ENCODE measurements around the gene GARRE1. TPM values are rescaled to one million over a fixed set of nuclear protein-coding genes. Genes with fewer than 3 reads are reported as not detected.

Gene GARRE1
- total RNA-seq, 1 donor from 2014 or later, result 6.1 TPM

DNA sequence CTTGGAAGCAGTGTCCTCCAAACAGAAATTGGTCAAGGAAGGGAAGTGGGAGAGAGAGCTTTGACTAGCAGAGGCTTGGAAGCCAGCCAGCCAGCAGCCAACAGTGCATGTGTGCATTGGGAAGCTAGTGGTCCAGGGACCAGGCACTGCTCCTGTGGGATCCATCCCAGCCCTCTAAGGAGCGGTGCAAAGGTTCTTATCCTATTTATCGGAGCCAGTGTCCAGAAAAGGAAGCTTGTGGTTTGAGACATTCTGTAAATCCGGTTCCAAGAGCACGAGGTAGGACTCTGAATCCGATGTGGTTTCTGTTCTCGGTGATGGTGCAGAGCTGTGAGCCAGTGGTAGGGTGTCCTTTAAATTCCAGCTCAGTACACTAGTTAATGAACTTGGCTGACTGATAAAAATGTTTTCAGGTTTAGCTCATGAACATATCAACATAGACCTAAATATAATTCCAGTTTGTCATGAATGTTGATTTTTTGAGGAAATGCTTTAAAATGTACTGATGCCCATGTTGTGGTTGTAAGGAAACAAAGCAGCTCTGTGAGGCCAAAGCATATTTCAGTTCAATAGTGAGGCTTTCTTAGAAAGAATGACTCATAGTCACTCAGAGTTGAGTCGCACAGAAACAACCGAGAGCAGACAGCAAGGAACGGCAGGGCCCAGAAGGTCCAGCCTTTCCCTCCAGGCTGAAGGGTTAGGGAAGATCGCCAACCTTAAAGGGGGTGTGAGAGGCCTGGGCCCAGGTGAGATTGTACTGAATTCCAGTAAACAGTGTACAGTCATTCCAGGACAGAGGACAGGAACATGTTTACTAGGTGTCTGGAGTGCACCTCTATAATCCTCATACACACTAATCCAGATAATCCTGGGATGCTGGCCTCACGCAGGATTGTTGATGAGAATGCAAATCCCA, 21.5 kb upstream of the GARRE1 start:
- Histone ChIP-seq H3K27me3 (ENCODE audit: control insufficient read depth, insufficient read depth, low read length) (no peaks in the 10 kb centered on the region), H3K4me3 (ENCODE audit: low read depth, low read length) (no peak overlapping the region), H3K36me3 (ENCODE audit: control insufficient read depth, insufficient read depth, low read length) (peaks cover 6% of the 10 kb centered on the region)
- TF ChIP-seq, protein P1, sequence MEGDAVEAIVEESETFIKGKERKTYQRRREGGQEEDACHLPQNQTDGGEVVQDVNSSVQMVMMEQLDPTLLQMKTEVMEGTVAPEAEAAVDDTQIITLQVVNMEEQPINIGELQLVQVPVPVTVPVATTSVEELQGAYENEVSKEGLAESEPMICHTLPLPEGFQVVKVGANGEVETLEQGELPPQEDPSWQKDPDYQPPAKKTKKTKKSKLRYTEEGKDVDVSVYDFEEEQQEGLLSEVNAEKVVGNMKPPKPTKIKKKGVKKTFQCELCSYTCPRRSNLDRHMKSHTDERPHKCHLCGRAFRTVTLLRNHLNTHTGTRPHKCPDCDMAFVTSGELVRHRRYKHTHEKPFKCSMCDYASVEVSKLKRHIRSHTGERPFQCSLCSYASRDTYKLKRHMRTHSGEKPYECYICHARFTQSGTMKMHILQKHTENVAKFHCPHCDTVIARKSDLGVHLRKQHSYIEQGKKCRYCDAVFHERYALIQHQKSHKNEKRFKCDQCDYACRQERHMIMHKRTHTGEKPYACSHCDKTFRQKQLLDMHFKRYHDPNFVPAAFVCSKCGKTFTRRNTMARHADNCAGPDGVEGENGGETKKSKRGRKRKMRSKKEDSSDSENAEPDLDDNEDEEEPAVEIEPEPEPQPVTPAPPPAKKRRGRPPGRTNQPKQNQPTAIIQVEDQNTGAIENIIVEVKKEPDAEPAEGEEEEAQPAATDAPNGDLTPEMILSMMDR (IDR thresholded peaks at IDR 0.05; ENCODE audit: insufficient read depth, low read length, severe bottlenecking), result no peak
- DNase-seq (ENCODE audit: low read depth) (peak; percentile 85), FAIRE-seq (no peak)

DNA sequence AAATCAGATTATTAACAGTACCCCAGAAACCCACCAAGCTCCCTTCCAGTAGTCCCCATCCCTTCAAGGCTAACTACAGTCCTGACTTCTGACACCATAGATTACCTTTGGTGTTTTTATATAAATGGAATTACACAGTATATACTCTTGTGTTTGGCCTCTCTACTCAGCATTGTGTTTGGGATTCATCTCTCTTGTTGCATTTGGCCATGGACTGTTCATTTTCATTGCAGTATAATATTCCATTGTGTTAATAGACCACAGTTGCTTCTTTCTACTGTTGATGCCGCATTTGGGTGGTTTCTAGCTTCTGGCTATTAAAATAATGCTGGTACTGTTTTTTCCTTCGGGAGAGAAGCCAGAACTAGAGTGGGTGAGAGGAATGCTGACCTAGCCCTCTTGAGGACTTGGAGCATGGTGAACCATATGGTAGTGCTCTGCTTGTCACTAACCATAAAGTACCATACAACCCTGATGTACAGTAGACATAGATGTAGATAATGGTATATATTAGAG, 18.9 kb upstream of the GARRE1 start:
- DNase-seq (ENCODE audit: low read depth) (no peak), FAIRE-seq (no peak)
- Histone ChIP-seq H3K4me3 (ENCODE audit: low read depth, low read length) (no peak overlapping the region), H3K36me3 (ENCODE audit: control insufficient read depth, insufficient read depth, low read length) (no peaks in the 10 kb centered on the region), H3K27me3 (ENCODE audit: control insufficient read depth, insufficient read depth, low read length) (no peaks in the 10 kb centered on the region)
- TF ChIP-seq, protein P1 (IDR thresholded peaks at IDR 0.05; ENCODE audit: insufficient read depth, low read length, severe bottlenecking), result no peak

DNA sequence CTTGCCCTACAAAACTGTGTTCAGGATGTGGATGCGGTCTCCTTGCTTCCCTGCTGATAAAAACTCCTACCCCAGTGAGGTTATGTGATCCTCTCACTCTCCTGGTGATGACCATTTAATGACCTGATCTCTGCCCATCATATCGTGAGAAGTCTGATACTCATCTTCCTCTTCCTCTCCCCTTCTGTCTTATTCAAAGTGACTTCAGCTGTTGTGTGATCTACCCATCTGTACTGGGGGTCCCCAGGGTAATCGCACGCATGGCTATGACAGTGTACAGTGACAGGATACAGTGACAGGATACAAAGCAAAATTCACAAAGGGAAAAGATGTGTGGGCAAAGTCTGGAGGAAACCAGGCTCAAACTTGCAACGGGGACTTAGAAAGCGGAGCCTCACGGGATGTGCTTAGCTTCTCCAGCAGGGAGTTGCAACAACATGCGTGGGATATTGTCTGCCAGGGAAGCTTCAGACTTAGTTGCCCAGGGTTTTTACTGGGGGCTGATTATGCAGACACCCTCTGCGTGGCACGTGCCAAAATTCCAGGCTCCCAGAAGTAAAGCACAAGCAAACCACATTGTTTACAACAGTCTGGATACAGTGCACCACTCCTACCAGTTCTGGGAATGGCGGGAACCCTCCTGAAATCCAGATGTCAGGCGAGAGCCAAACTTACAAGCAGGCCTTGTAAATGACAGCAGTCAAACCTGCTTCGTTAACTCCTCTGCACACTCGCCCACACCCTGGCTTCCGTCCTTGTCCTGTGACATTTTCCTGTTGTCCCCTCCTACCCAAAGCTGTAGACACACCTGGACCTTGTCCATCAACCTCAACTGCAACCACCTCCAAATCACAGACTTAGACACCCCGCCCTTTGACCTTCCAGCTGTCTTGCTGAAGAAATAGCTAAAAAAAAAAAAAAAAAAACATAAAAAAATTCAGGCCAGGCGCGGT, 18.0 kb upstream of the GARRE1 start:
- FAIRE-seq (no peak), DNase-seq (ENCODE audit: low read depth) (no peak)
- H3K27me3 ChIP-seq (ENCODE audit: control insufficient read depth, insufficient read depth, low read length), result no peaks in the 10 kb centered on the region
- H3K4me3 ChIP-seq (ENCODE audit: low read depth, low read length), result no peak overlapping the region
- TF ChIP-seq, protein P1 (IDR thresholded peaks at IDR 0.05; ENCODE audit: insufficient read depth, low read length, severe bottlenecking), result no peak
- H3K36me3 ChIP-seq (ENCODE audit: control insufficient read depth, insufficient read depth, low read length), result no peaks in the 10 kb centered on the region

DNA sequence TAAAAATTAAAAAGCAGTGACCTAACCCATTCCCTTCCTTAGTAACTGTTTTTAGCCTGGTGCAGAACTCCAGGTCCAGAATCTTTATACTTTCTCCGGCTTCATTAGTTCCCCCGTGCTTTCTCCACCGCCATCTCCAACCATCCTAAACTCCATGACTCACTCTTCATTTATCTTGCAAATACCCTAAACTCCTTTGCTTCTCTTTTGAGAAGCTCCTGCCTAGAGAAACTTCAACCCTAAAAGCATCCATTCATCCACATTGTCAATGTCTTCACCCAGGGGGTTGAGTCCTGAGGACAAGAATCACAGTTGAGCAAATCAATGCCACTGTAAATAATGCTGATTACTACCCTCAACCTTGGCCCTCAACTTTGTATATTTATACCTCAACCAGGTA, 17.1 kb upstream of the GARRE1 start:
- H3K27me3 ChIP-seq (ENCODE audit: control insufficient read depth, insufficient read depth, low read length), result no peaks in the 10 kb centered on the region
- DNase-seq (ENCODE audit: low read depth) (no peak), FAIRE-seq (no peak)
- TF ChIP-seq, protein P1 (IDR thresholded peaks at IDR 0.05; ENCODE audit: insufficient read depth, low read length, severe bottlenecking), result no peak
- no peak overlapping the region for H3K4me3 ChIP-seq (ENCODE audit: low read depth, low read length)
- H3K36me3 ChIP-seq (ENCODE audit: control insufficient read depth, insufficient read depth, low read length), result no peaks in the 10 kb centered on the region

DNA sequence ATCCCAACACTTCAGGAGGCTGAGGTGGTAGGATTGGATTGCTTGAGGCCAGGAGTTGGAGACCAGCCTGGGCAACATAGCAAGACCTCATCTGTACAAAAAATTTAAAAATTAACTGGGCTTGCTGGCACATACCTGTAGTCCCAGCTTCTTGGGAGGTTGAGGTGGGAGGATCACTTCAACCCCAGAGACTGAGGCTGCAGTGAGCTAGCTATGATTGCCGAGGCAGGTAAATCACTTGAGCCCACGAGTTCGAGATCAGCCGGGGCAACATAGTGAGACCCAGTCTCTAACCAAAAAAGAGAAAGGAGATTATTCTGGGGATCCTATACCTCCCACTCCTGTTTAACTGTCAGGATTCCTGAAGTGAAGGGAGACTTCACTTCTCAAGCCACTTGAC, 16.4 kb upstream of the GARRE1 start:
- no peak overlapping the region for H3K4me3 ChIP-seq (ENCODE audit: low read depth, low read length)
- FAIRE-seq (no peak), DNase-seq (ENCODE audit: low read depth) (no peak)
- H3K36me3 ChIP-seq (ENCODE audit: control insufficient read depth, insufficient read depth, low read length), result no peaks in the 10 kb centered on the region
- TF ChIP-seq, protein P1 (IDR thresholded peaks at IDR 0.05; ENCODE audit: insufficient read depth, low read length, severe bottlenecking), result no peak
- no peaks in the 10 kb centered on the region for H3K27me3 ChIP-seq (ENCODE audit: control insufficient read depth, insufficient read depth, low read length)

Measured in bronchial epithelial cell (primary cell).